Frontal cortex (tissue), 4 donors: ENCODE measurements around the gene ODF2. TPM values are rescaled to one million over a fixed set of nuclear protein-coding genes. Genes with fewer than 3 reads are reported as not detected.
"Not testable (repeated sequence)": the region's sequence is repeated elsewhere in the genome, so short reads cannot be mapped to it uniquely, and the experiment has no call there.

Experiments
- DNase-seq, 2 donors: peaks; one replicate each; pipeline ENCODE4 v3.0.0; 2012; ENCODE audit warnings: low spot score in 2 of 2
- FAIRE-seq: peaks from 2 replicates; lab custom pipeline; 2012; peaks lifted over from hg19 to GRCh38; lab: Jason Lieb, UNC
- small RNA-seq: library from RNA; depleted of rRNA; stranded (forward); fragments of <200 nt; gene quantifications from one replicate; pipeline ENCODE3, GENCODE V24; 2014
- total RNA-seq: library from RNA; depleted of rRNA; stranded (reverse); fragments of >200 nt; gene quantifications from one replicate; pipeline ENCODE4 v1.2.3, GENCODE V29; 2014
- donor health status: control.
- donor health status: control.
- donor health status: control.

The ODF2 gene
- total RNA-seq, 1 donor from 2014 or later, result 17.1 TPM

- not testable (repeated sequence) for DNase-seq, FAIRE-seq
Observed at GRCh38 chr9:128505906-128506305, 50.1 kb downstream of the ODF2 start.

- no peak for DNase-seq
- no peak for FAIRE-seq
Observed at GRCh38 chr9:128512820-128513219, 57.0 kb downstream of the ODF2 start.

- DNase-seq, result no peak
- no peak for FAIRE-seq
Observed at GRCh38 chr9:128521956-128522355, 66.2 kb downstream of the ODF2 start.

DNA sequence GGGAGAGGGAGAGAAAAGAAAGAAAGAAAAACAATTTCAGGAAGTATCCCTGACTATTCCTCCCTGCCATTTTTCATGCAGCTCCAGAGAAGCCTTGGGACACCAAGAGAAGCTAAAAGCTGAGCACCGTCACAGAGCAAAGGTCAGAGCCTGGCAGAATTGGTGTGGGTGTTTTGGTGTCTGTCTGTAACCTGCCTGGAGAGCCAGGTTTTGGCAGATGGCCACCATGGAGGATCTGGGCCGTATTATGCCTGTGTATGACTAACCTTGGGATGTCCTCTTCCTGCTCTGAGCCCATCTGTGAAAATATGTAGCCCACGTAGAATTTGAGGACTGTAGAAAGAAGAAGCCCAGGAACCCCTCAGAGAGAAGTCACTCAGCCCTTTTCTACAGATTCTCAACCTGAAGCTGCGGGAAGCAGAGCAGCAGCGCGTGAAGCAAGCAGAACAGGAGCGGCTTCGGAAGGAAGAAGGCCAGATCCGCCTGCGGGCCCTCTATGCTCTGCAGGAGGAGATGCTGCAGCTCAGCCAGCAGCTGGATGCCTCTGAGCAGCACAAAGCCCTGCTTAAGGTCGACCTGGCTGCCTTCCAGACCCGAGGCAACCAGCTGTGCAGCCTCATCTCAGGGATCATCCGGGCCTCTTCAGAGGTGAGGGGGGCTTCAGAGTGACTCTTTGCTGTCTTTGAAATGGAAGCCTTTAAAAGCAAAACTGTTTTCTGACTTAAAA, 67.6 kb downstream of the ODF2 start:
- DNase-seq (peak in 1 of 2 donors; percentile 23), FAIRE-seq (no peak)

DNA sequence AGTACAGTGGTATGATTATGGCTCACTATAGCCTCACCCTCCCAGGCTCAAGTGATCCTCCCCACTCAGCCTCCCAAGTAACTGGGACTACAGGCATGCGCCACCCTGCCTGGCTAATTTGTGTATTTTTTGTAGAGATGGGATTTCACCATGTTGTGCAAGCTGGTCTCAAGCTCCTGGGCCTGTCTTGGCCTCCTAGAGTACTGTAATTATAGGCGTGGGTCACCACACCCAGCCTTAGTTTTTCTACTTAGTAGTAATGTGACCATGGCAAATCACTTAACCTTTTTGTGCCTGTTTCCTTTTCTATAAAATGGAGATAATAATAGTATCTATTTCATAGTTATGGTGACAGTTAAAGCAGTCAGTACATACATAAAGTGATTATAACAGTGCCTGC, 70.9 kb downstream of the ODF2 start:
- no peak for FAIRE-seq
- no peak for DNase-seq

DNA sequence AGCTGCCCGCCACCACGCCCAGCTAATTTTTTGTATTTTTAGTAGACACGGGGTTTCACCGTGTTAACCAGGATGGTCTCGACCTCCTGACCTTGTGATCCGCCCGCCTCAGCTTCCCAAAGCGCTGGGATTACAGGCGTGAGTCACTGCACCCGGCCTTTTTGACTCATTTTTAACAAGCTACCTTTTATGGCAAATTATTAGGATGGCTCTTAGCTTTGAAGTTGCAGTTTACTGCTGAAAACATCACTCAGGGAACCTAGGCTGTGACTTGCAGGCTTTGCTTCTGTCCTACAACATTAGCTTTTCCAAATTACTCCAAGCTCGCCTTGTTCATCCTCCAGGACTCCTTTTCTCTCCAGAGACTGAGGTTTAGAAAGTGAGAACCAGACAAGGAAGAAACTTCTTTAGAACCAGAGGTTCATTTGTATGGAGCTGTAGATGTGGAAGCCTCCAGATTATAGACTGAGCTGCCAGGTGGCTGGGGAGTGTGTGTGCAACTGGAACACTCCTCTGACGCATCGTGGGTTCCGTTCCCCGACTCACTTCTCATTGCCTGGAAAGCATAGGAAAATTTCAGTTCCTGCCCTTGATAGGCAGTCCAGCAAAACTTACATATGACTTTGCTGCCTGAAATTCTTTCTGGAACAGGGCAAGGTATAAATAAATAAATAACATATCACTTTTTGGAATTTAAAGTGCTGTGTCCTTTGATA, 72.8 kb downstream of the ODF2 start:
- DNase-seq (no peak), FAIRE-seq (no peak)

GRCh38 chr9:128529191-128529590, 73.4 kb downstream of the ODF2 start:
- FAIRE-seq, result no peak

DNA sequence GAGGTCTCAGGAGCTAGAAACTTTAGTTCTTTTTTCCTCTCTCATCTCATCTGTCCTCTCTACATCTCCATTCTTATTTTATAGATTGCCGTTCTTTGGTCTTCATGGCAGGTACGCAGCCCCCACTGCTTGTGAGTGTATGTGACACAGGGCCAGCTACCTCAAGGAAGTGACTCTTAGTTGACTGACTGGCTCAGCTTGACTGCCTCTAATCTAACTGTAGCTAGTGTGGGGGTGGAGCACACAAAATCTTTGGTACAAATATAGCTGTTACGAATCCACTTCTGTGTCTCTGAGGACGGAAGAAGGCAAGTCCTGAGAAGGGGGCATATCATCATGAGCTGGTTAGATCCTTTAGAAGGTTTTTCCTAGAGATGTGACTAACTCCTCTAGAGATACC, 76.8 kb downstream of the ODF2 start:
- no peak for FAIRE-seq
- no peak for DNase-seq

More at GRCh38 chr9:128529191-128529590, 73.4 kb downstream of the ODF2 start:
- no peak for DNase-seq

DNA sequence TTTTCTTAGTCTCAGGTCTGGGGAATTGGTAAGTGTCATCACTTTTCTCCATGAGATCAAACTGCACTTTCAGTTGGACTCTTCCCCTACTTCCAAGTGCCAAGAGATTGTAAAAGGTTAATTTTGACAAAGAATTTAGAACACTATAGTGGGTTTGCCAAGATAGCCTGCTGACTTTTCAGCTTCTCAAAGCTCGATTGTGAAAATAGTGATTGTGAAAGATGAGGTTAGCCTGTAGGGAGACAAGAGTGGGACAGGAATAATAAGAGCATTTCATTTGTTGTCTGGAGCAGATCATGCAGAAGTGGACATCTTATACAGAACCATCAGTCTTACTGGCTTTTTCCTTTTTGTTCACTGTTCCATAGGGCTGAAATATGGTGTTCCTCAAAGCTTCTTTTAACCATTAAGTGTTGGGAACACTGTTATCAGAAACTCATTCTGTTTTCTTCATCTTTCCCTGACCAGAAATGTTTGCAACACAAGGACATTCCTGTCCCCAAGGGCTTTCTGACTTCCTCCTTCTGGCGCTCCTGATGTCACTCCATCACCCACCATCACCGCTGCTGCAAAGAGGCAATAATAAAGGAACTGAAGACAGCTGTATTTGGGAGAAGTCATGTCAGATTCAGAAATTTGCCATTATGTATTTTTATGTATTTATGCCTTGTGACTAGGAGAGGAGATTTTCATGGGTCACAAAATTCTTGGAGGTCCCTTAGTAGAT, 85.0 kb downstream of the ODF2 start:
- DNase-seq, result no peak
- no peak for FAIRE-seq

GRCh38 chr9:128546504-128546903, 90.7 kb downstream of the ODF2 start:
- DNase-seq, result no peak
- no peak for FAIRE-seq

- FAIRE-seq, result no peak
- DNase-seq, result no peak
Observed at GRCh38 chr9:128548876-128549275, 93.1 kb downstream of the ODF2 start.

GRCh38 chr9:128550226-128550625, 94.4 kb downstream of the ODF2 start:
- FAIRE-seq, result no peak
- no peak for DNase-seq

Small RNA genes within 50 kb of the gene (small RNA-seq; reads per million reads assigned to genes)
- gene RNU7-171P, result not detected

Other genes with a start within 250 kb of the ODF2 start
- 40.4 TPM for gene GOLGA2, start 180.0 kb upstream of the ODF2 start, total RNA-seq
- 3.7 TPM for gene SWI5, start 179.7 kb upstream of the ODF2 start, total RNA-seq
- gene TRUB2, start 133.6 kb upstream of the ODF2 start, total RNA-seq, result 19.6 TPM
- gene COQ4, start 133.2 kb upstream of the ODF2 start, total RNA-seq, result 16.3 TPM
- 22.4 TPM for gene SLC27A4, start 115.5 kb upstream of the ODF2 start, total RNA-seq
- 17.9 TPM for gene URM1, start 84.6 kb upstream of the ODF2 start, total RNA-seq
- gene CERCAM, start 35.1 kb upstream of the ODF2 start, total RNA-seq, result 10.2 TPM
- 21.6 TPM for gene GLE1, start 48.7 kb downstream of the ODF2 start, total RNA-seq
- 810 TPM for gene SPTAN1, start 96.6 kb downstream of the ODF2 start, total RNA-seq
- 31.4 TPM for gene DYNC2I2, start 200.8 kb downstream of the ODF2 start, total RNA-seq
- gene SET, start 233.2 kb downstream of the ODF2 start, total RNA-seq, result 846 TPM
- gene PKN3, start 246.5 kb downstream of the ODF2 start, total RNA-seq, result 0.41 TPM